Endothelial cell of umbilical vein (primary cell): ENCODE data around the gene SLC6A20. TPM values are rescaled to one million over a fixed set of nuclear protein-coding genes. Genes with fewer than 3 reads are reported as not detected.

Source experiments
- BruUV-seq: library from RNA; stranded (reverse); fragments of 400-500 nt; replicated peaks from 2 replicates; lab custom pipeline; 2021; lab: Mats Ljungman, UMichigan
- CTCF ChIA-PET: fragments of 300-600, 350-600 bp; sonication (Branson Sonifier 250); formaldehyde crosslinking; loops from one replicate; lab custom pipeline; 2021; ENCODE audit warnings: antibody characterized with exemption, inconsistent platforms; lab: Charles Lee
- POLR2A ChIA-PET: fragments of 300-600, 350-600 bp; sonication (Branson Sonifier 250); formaldehyde crosslinking; loops from one replicate; lab custom pipeline; 2021; ENCODE audit warnings: antibody characterized with exemption, inconsistent platforms; lab: Charles Lee
- DNase-seq: peaks from one replicate; pipeline ENCODE4 v3.0.0-alpha.2; 2011; ENCODE audit warnings: low read depth, low spot score
- FAIRE-seq: peaks from 2 replicates; lab custom pipeline; 2011; peaks lifted over from hg19 to GRCh38; lab: Jason Lieb, UNC
- H2AFZ ChIP-seq: 2 replicates; pipeline ENCODE4 v1.6.0; 2012; ENCODE audit warnings: low read depth, low read length, control low read depth, inconsistent platforms
- H3K27ac ChIP-seq: 2 replicates; pipeline ENCODE4 v1.5.1; 2011; ENCODE audit warnings: low read depth, mild to moderate bottlenecking, control low read depth, low read length, moderate library complexity; ENCODE audit not compliant: insufficient read depth
- H3K27me3 ChIP-seq, 2 experiments: 2 replicates each; pipeline versions ENCODE4 v1.6.0 to v1.6.1; 2011; ENCODE audit warnings: low read length in 2 of 2, mixed read lengths in 1 of 2; ENCODE audit not compliant: control insufficient read depth in 2 of 2, insufficient read depth in 2 of 2
- H3K36me3 ChIP-seq, 2 experiments: 2 replicates in 1 of 2; 3 replicates in 1 of 2; pipeline ENCODE4 v1.5.1; 2011; ENCODE audit warnings: low read length in 2 of 2, mild to moderate bottlenecking in 1 of 2, moderate library complexity in 1 of 2; ENCODE audit not compliant: control insufficient read depth in 2 of 2, insufficient read depth in 2 of 2; ENCODE audit errors: extremely low read depth in 1 of 2
- H3K4me1 ChIP-seq: 3 replicates; pipeline ENCODE4 v1.5.1; 2011; ENCODE audit warnings: mild to moderate bottlenecking, low read length; ENCODE audit not compliant: control insufficient read depth, insufficient read depth; ENCODE audit errors: extremely low read depth
- H3K4me2 ChIP-seq: 2 replicates; pipeline ENCODE4 v1.6.1; 2011; ENCODE audit warnings: low read length, control low read depth, mixed read lengths; ENCODE audit not compliant: insufficient read depth
- H3K4me3 ChIP-seq, 3 experiments: fragments of 200-600 bp in 1 of 3; sonication (generic), shearing (Covaris generic) in 1 of 3; replicated peaks in 1 of 3; 2 replicates each; pipeline ENCODE4 v1.5.1; 2011 to 2016; ENCODE audit warnings: control low read depth in 3 of 3, low read length in 3 of 3, mild to moderate bottlenecking in 2 of 3, inconsistent platforms in 1 of 3, low read depth in 1 of 3, moderate library complexity in 1 of 3; ENCODE audit not compliant: insufficient read depth in 1 of 3
- H3K79me2 ChIP-seq: 2 replicates; pipeline ENCODE4 v1.6.0; 2012; ENCODE audit warnings: low read length, inconsistent platforms; ENCODE audit not compliant: control insufficient read depth, insufficient read depth
- H3K9ac ChIP-seq: replicated peaks from 2 replicates; pipeline ENCODE3; 2011; ENCODE audit warnings: low read length, control low read depth; ENCODE audit not compliant: insufficient read depth; ENCODE audit errors: extremely low read depth
- H3K9me1 ChIP-seq: replicated peaks from 3 replicates; pipeline ENCODE4 v1.6.0; 2011; ENCODE audit warnings: mild to moderate bottlenecking, low read length; ENCODE audit not compliant: control insufficient read depth, insufficient read depth; ENCODE audit errors: extremely low read depth
- H3K9me3 ChIP-seq: replicated peaks from 2 replicates; pipeline ENCODE4 v1.5.1; 2012; ENCODE audit warnings: low read length, inconsistent platforms; ENCODE audit not compliant: control insufficient read depth, insufficient read depth
- H4K20me1 ChIP-seq: replicated peaks from 2 replicates; pipeline ENCODE3; 2011; ENCODE audit warnings: mild to moderate bottlenecking, low read length; ENCODE audit not compliant: control insufficient read depth, insufficient read depth; ENCODE audit errors: extremely low read depth
- EZH2 ChIP-seq: IDR thresholded peaks from 2 replicates; pipeline ENCODE4 v1.6.1; 2012; ENCODE audit warnings: borderline replicate concordance, low read depth, mild to moderate bottlenecking, moderate library complexity, low read length, inconsistent platforms; ENCODE audit not compliant: severe bottlenecking
- FOS ChIP-seq: IDR thresholded peaks from 2 replicates; pipeline ENCODE4 v1.6.1; 2011; ENCODE audit warnings: mild to moderate bottlenecking, low read length, moderate library complexity, borderline replicate concordance; ENCODE audit not compliant: insufficient read depth
- GATA2 ChIP-seq: IDR thresholded peaks from 2 replicates; pipeline ENCODE4 v1.7.0; 2011; ENCODE audit warnings: low read depth, mild to moderate bottlenecking, moderate library complexity, mixed read lengths, low read length; ENCODE audit not compliant: insufficient read length, insufficient read depth
- JUN ChIP-seq: IDR thresholded peaks from 2 replicates; pipeline ENCODE4 v1.6.1; 2011; ENCODE audit warnings: borderline replicate concordance, low read depth; ENCODE audit not compliant: insufficient read length, insufficient read depth
- MYC ChIP-seq: IDR thresholded peaks from one replicate; pipeline ENCODE4 v1.6.1; 2011; ENCODE audit warnings: mild to moderate bottlenecking, low read depth, low read length
- POLR2A ChIP-seq: IDR thresholded peaks from 2 replicates; pipeline ENCODE4 v1.6.1; 2012; ENCODE audit warnings: low read depth, mild to moderate bottlenecking, control low read depth, low read length
- dilution Hi-C: fragments of 300-500 bp; cut with MboI; formaldehyde crosslinking; loops from one replicate; pipeline ENCODE4 v1.15.0; 2019; ENCODE audit warnings: low sequenced_read_pairs; ENCODE audit not compliant: extremely low pct_ligation_motif_present
- intact Hi-C: fragments of 100-400 bp; cut with micrococcal nuclease; formaldehyde crosslinking; loops from one replicate; pipeline ENCODE4 v1.10.0; 2022
- polyA plus RNA-seq, 4 experiments: library from polyadenylated mRNA; depleted of rRNA in 3 of 4; stranded (reverse) in 3 of 4; unstranded in 1 of 4; fragments of >200 nt; gene quantifications; 2 replicates each; pipeline versions ENCODE4 v1.2.1 to v1.2.3, GENCODE V29; 2011 to 2012; ENCODE audit warnings: missing spikeins in 1 of 4
- total RNA-seq: library from RNA; stranded (reverse); gene quantifications from 2 replicates; pipeline ENCODE4 v1.2.3, GENCODE V29; 2021
- TF ChIP-seq, protein P1 (sequence below), 2 donors: IDR thresholded peaks; 1 replicate in 1 of 2; 2 replicates in 1 of 2; pipeline ENCODE4 v1.5.1; 2011; ENCODE audit warnings: low read length in 2 of 2, mild to moderate bottlenecking in 2 of 2, moderate library complexity in 2 of 2, control low read depth in 1 of 2, inconsistent platforms in 1 of 2, low read depth in 1 of 2; ENCODE audit not compliant: insufficient read depth in 1 of 2; ENCODE audit errors: extremely low read depth in 1 of 2

SLC6A20 gene
- total and polyA plus RNA-seq, 2 donors (not counting 3 experiments of a cell fraction or from before 2014, with no cell fraction given): not detected

GRCh38 chr3:45816544-45816943, 20.2 kb upstream of the SLC6A20 start:
- no peak for FAIRE-seq
- no TSS peak for BruUV-seq
- H3K36me3 ChIP-seq: no peaks in the 10 kb centered on the region
- H3K4me1 ChIP-seq: peaks cover 15% of the 10 kb centered on the region
- ChIA-PET CTCF (interaction anchor here (1.3 to 2.7 kb wide), 5 partner anchors 11 to 55 kb away, joined by 3 to 9 read pairs (median 7); partner anchors contain the start of gene LZTFL1), POLR2A (no interaction called here)
- no peak overlapping the region for H3K9ac ChIP-seq
- no peaks in the 10 kb centered on the region for H3K79me2 ChIP-seq
- no peaks in the 10 kb centered on the region for H4K20me1 ChIP-seq
- H3K9me1 ChIP-seq: no peaks in the 10 kb centered on the region
- TF ChIP-seq POLR2A (no peak), JUN (no peak), FOS (no peak), EZH2 (no peak), GATA2 (no peak), MYC (no peak)
- TF ChIP-seq, protein P1, sequence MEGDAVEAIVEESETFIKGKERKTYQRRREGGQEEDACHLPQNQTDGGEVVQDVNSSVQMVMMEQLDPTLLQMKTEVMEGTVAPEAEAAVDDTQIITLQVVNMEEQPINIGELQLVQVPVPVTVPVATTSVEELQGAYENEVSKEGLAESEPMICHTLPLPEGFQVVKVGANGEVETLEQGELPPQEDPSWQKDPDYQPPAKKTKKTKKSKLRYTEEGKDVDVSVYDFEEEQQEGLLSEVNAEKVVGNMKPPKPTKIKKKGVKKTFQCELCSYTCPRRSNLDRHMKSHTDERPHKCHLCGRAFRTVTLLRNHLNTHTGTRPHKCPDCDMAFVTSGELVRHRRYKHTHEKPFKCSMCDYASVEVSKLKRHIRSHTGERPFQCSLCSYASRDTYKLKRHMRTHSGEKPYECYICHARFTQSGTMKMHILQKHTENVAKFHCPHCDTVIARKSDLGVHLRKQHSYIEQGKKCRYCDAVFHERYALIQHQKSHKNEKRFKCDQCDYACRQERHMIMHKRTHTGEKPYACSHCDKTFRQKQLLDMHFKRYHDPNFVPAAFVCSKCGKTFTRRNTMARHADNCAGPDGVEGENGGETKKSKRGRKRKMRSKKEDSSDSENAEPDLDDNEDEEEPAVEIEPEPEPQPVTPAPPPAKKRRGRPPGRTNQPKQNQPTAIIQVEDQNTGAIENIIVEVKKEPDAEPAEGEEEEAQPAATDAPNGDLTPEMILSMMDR (IDR thresholded peaks at IDR 0.05; ENCODE audit: extremely low read depth in 1 of 2, insufficient read depth in 1 of 2, low read depth in 1 of 2, low read length in 2 of 2): no peak
- no peak overlapping the region for H3K4me3 ChIP-seq
- H3K27ac ChIP-seq: no peak overlapping the region
- dilution Hi-C loops (no loop called here), intact Hi-C loops (no loop called here)
- no peaks in the 10 kb centered on the region for H3K9me3 ChIP-seq
- no peak overlapping the region for H2AFZ ChIP-seq
- no peak for DNase-seq
- H3K4me2 ChIP-seq: no peak overlapping the region
- no peaks in the 10 kb centered on the region for H3K27me3 ChIP-seq
